OCI-LY1 (cell line): ENCODE data around the gene LHX2.

Source experiments
- CTCF ChIP-seq: fragments of 200-600 bp; sonication (generic), shearing (Covaris generic); IDR thresholded peaks from 2 replicates; pipeline ENCODE4 v1.5.1; 2017; ENCODE audit warnings: mild to moderate bottlenecking, antibody characterized with exemption, low read length, moderate library complexity, mixed read lengths
- EZH2 ChIP-seq: fragments of 200-600 bp; sonication (generic), shearing (Covaris generic); IDR thresholded peaks from 2 replicates; pipeline ENCODE4 v1.8.0; 2017; ENCODE audit warnings: borderline replicate concordance, mixed run types, mild to moderate bottlenecking, antibody characterized with exemption, low read length, moderate library complexity, mixed read lengths

GRCh38 chr9:124042201-124042721 lies 30.7 kb downstream of the LHX2 start:
- TF ChIP-seq CTCF (no peak), EZH2 (no peak)
